Uterus (tissue), 2 donors: Measurements from ENCODE around the gene LILRB2.

Experiments used
- CTCF ChIP-seq, 4 experiments: fragments of 200-600 bp in 2 of 4; fragments of 450-650 bp in 2 of 4; sonication (generic) in 2 of 4; IDR thresholded peaks; one replicate each; pipeline ENCODE4 v1.5.1; 2016 to 2019; ENCODE audit warnings: antibody characterized with exemption in 4 of 4, mild to moderate bottlenecking in 2 of 4, moderate library complexity in 1 of 4
- POLR2A ChIP-seq, 2 donors: fragments of 450-650 bp; IDR thresholded peaks; one replicate each; pipeline ENCODE4 v1.6.1; 2016; ENCODE audit warnings: antibody characterized with exemption in 2 of 2, mild to moderate bottlenecking in 1 of 2, moderate library complexity in 1 of 2

- TF ChIP-seq CTCF (IDR thresholded peaks at IDR 0.05) (no peak), POLR2A (IDR thresholded peaks at IDR 0.05) (no peak)
These were observed 43.2 kb upstream of the LILRB2 start for GRCh38 chr19:54324071-54324470.
